Keratinocyte (primary cell): Measurements from ENCODE around the gene CHST13. TPM values are rescaled to one million over a fixed set of nuclear protein-coding genes. Genes with fewer than 3 reads are reported as not detected.

ENCODE experiments used
- DNase-seq: peaks from one replicate; pipeline ENCODE4 v3.0.0-alpha.2; 2011; ENCODE audit warnings: low read depth, missing footprints, low spot score
- FAIRE-seq: peaks from 2 replicates; lab custom pipeline; 2011; peaks lifted over from hg19 to GRCh38; lab: Jason Lieb, UNC
- H2AFZ ChIP-seq: 2 replicates; pipeline ENCODE4 v1.6.0; 2012; ENCODE audit warnings: low read length, control low read depth, inconsistent platforms; ENCODE audit not compliant: control insufficient read depth
- H3K27ac ChIP-seq: 2 replicates; pipeline ENCODE4 v1.5.1; 2011; ENCODE audit warnings: low read length; ENCODE audit not compliant: control insufficient read depth, insufficient read depth
- H3K27me3 ChIP-seq: 3 replicates; pipeline ENCODE4 v1.6.0; 2011; ENCODE audit warnings: low read length; ENCODE audit not compliant: control insufficient read depth, insufficient read depth; ENCODE audit errors: extremely low read depth
- H3K36me3 ChIP-seq, 2 experiments: 2 replicates in 1 of 2; 3 replicates in 1 of 2; pipeline ENCODE4 v1.5.1; 2011; ENCODE audit warnings: low read length in 2 of 2, mild to moderate bottlenecking in 1 of 2; ENCODE audit not compliant: control insufficient read depth in 2 of 2, insufficient read depth in 2 of 2; ENCODE audit errors: extremely low read depth in 1 of 2
- H3K4me1 ChIP-seq: 3 replicates; pipeline ENCODE4 v1.5.1; 2011; ENCODE audit warnings: low read length; ENCODE audit not compliant: control insufficient read depth, insufficient read depth; ENCODE audit errors: extremely low read depth
- H3K4me2 ChIP-seq: 3 replicates; pipeline ENCODE4 v1.6.0; 2011; ENCODE audit warnings: low read depth, low read length; ENCODE audit not compliant: control insufficient read depth, insufficient read depth; ENCODE audit errors: extremely low read depth
- H3K4me3 ChIP-seq, 3 experiments: fragments of 200-600 bp in 1 of 3; sonication (generic) in 1 of 3; 2 replicates in 2 of 3; 3 replicates in 1 of 3; pipeline ENCODE4 v1.5.1; 2011 to 2016; ENCODE audit warnings: low read length in 3 of 3, mild to moderate bottlenecking in 3 of 3, control low read depth in 2 of 3, inconsistent platforms in 1 of 3, low read depth in 1 of 3, mixed read lengths in 1 of 3, mixed run types in 1 of 3, moderate library complexity in 1 of 3; ENCODE audit not compliant: control insufficient read depth in 2 of 3, insufficient read depth in 2 of 3; ENCODE audit errors: extremely low read depth in 1 of 3
- H3K79me2 ChIP-seq: 2 replicates; pipeline ENCODE4 v1.6.0; 2012; ENCODE audit warnings: low read length; ENCODE audit not compliant: control insufficient read depth, insufficient read depth
- H3K9ac ChIP-seq: 3 replicates; pipeline ENCODE4 v1.6.0; 2011; ENCODE audit warnings: low read length; ENCODE audit not compliant: control insufficient read depth, insufficient read depth; ENCODE audit errors: extremely low read depth
- H3K9me1 ChIP-seq: 3 replicates; pipeline ENCODE4 v1.6.0; 2011; ENCODE audit warnings: low read length; ENCODE audit not compliant: control insufficient read depth, insufficient read depth; ENCODE audit errors: extremely low read depth
- H3K9me3 ChIP-seq: 2 replicates; pipeline ENCODE4 v1.5.1; 2012; ENCODE audit warnings: low read depth, low read length; ENCODE audit not compliant: control insufficient read depth
- H4K20me1 ChIP-seq: 3 replicates; pipeline ENCODE4 v1.6.0; 2011; ENCODE audit warnings: low read length; ENCODE audit not compliant: control insufficient read depth, insufficient read depth; ENCODE audit errors: extremely low read depth
- EZH2 ChIP-seq: IDR thresholded peaks from one replicate; pipeline ENCODE4 v1.6.1; 2012; ENCODE audit warnings: inconsistent platforms, mild to moderate bottlenecking, low read length, moderate library complexity
- dilution Hi-C: fragments of 300-500 bp; cut with MboI; formaldehyde crosslinking; loops from one replicate; pipeline ENCODE4 v1.7.0; 2020; ENCODE audit warnings: low sequenced_read_pairs; ENCODE audit not compliant: extremely low pct_ligation_motif_present
- polyA plus RNA-seq, 5 experiments: library from polyadenylated mRNA; depleted of rRNA in 3 of 5; stranded (reverse) in 3 of 5; stranded (forward) in 1 of 5; unstranded in 1 of 5; fragments of >200 nt; gene quantifications; 1 replicate in 1 of 5; 2 replicates in 3 of 5; 3 replicates in 1 of 5; pipeline versions ENCODE4 v1.2.1 to v1.2.3, GENCODE V29; 2011 to 2012; ENCODE audit warnings: missing spikeins in 2 of 5, low read depth in 1 of 5, low replicate concordance in 1 of 5
- TF ChIP-seq, protein P1 (sequence below), 3 experiments: IDR thresholded peaks in 1 of 3; conservative IDR thresholded peaks in 1 of 3; optimal IDR thresholded peaks in 1 of 3; 2 replicates in 2 of 3; 3 replicates in 1 of 3; pipeline versions ENCODE3 to v1.5.1; 2011; ENCODE audit warnings: low read length in 3 of 3, mild to moderate bottlenecking in 3 of 3, moderate library complexity in 2 of 3, control low read depth in 1 of 3, inconsistent platforms in 1 of 3; ENCODE audit not compliant: insufficient read depth in 2 of 3; ENCODE audit errors: extremely low read depth in 1 of 3

CHST13 gene
- polyA plus RNA-seq, 1 donor (not counting 4 experiments of a cell fraction or from before 2014, with no cell fraction given), result not detected

DNA sequence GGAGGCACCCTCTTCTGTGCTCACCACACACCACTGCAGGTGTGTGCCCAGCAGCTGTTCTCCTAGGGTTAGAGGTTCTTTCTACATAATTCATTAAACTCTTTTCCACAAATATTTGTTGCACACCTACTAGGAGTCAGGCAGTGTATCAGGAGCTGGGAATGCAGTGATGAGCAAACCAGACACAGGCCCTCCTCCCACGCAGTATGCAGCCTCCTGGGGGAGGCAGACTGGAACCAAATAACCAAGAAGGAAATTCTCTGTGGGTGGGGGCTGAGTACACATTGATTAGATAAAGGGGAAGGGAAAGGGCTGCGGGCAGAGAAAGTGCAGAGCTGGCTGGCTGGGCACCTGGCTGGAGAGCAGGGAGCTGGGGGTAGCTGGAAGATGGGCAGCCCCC lies 53.3 kb downstream of the CHST13 start:
- no peak for DNase-seq
- no peak for FAIRE-seq

DNA sequence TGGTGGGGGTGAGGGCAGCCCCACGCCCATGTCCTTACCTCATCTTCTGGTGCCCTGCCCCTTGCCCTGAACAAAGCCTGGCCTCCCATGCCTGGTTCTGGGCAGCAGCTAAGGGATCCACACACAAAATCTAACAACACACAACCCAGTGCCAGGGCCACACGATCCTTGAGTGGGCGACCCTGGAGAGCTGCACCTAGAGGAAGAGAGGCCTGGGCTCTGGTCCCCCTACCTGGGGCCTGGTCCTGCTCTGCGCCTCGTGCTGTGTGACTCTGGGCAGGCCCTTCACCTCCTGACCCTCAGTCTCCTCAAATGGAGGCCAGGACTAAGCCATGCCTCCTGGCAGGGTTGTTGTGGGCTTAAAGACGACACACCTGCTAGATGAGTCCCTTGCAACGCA lies 54.7 kb downstream of the CHST13 start:
- Histone ChIP-seq H3K27ac (no peak overlapping the region), H3K9me1 (no peaks in the 10 kb centered on the region)
- dilution Hi-C loops, result no loop called here

More for the DNA sequence above, 53.3 kb downstream of the CHST13 start:
- no peak overlapping the region for H3K9ac ChIP-seq
- H3K4me2 ChIP-seq, result no peak overlapping the region
- no peaks in the 10 kb centered on the region for H4K20me1 ChIP-seq
- H3K27me3 ChIP-seq, result peaks cover 11% of the 10 kb centered on the region
- no peaks in the 10 kb centered on the region for H3K9me3 ChIP-seq
- no peak overlapping the region for H3K4me3 ChIP-seq
- H3K27ac ChIP-seq, result no peak overlapping the region
- no peak overlapping the region for H2AFZ ChIP-seq
- H3K9me1 ChIP-seq, result no peaks in the 10 kb centered on the region
- H3K79me2 ChIP-seq, result no peaks in the 10 kb centered on the region
- peaks cover 11% of the 10 kb centered on the region for H3K4me1 ChIP-seq
- H3K36me3 ChIP-seq, result no peaks in the 10 kb centered on the region
- TF ChIP-seq, protein P1, sequence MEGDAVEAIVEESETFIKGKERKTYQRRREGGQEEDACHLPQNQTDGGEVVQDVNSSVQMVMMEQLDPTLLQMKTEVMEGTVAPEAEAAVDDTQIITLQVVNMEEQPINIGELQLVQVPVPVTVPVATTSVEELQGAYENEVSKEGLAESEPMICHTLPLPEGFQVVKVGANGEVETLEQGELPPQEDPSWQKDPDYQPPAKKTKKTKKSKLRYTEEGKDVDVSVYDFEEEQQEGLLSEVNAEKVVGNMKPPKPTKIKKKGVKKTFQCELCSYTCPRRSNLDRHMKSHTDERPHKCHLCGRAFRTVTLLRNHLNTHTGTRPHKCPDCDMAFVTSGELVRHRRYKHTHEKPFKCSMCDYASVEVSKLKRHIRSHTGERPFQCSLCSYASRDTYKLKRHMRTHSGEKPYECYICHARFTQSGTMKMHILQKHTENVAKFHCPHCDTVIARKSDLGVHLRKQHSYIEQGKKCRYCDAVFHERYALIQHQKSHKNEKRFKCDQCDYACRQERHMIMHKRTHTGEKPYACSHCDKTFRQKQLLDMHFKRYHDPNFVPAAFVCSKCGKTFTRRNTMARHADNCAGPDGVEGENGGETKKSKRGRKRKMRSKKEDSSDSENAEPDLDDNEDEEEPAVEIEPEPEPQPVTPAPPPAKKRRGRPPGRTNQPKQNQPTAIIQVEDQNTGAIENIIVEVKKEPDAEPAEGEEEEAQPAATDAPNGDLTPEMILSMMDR (optimal IDR thresholded peaks at IDR 0.05 in 1 of 3, IDR thresholded peaks at IDR 0.05 in 1 of 3, conservative IDR thresholded peaks at IDR 0.05 in 1 of 3; ENCODE audit: extremely low read depth in 1 of 3, insufficient read depth in 2 of 3, low read length in 3 of 3), result no peak
- TF ChIP-seq EZH2, result no peak
- dilution Hi-C loops, result no loop called here

More for the DNA sequence above, 54.7 kb downstream of the CHST13 start:
- H3K9ac ChIP-seq, result no peak overlapping the region
- no peaks in the 10 kb centered on the region for H4K20me1 ChIP-seq
- no peaks in the 10 kb centered on the region for H3K36me3 ChIP-seq
- H3K4me1 ChIP-seq, result no peaks in the 10 kb centered on the region
- no peak overlapping the region for H3K4me2 ChIP-seq
- TF ChIP-seq, protein P1 (optimal IDR thresholded peaks at IDR 0.05 in 1 of 3, IDR thresholded peaks at IDR 0.05 in 1 of 3, conservative IDR thresholded peaks at IDR 0.05 in 1 of 3; ENCODE audit: extremely low read depth in 1 of 3, insufficient read depth in 2 of 3, low read length in 3 of 3), result no peak
- no peak for TF ChIP-seq EZH2
- H3K27me3 ChIP-seq, result peaks cover 14% of the 10 kb centered on the region
- no peaks in the 10 kb centered on the region for H3K79me2 ChIP-seq
- no peak overlapping the region for H3K4me3 ChIP-seq
- no peak overlapping the region for H2AFZ ChIP-seq
- no peaks in the 10 kb centered on the region for H3K9me3 ChIP-seq
- DNase-seq (no peak), FAIRE-seq (no peak)
